HG03439 (cell line): ENCODE measurements around the gene NHERF2.

Experiments
- ATAC-seq: cut with Tn5 transposase; IDR thresholded peaks from one replicate; pipeline ENCODE4 v1.9.1; 2021; ENCODE audit warnings: mild to moderate bottlenecking, moderate library complexity; ENCODE audit not compliant: unreplicated experiment

NHERF2 gene

GRCh38 chr16:1990351-1991134 is 36.2 kb upstream of the NHERF2 start:
- no peak for ATAC-seq

GRCh38 chr16:1991135-1991551 is 35.6 kb upstream of the NHERF2 start:
- ATAC-seq: peak; percentile 35

GRCh38 chr16:1991588-1991947 is 35.1 kb upstream of the NHERF2 start:
- ATAC-seq: no peak

GRCh38 chr16:1991948-1992703 is 34.6 kb upstream of the NHERF2 start:
- peak; percentile 50 for ATAC-seq

GRCh38 chr16:1992704-1993317 is 33.9 kb upstream of the NHERF2 start:
- ATAC-seq: no peak

- ATAC-seq: no peak
Measured at GRCh38 chr16:1993731-1994131, 33.0 kb upstream of the NHERF2 start.

GRCh38 chr16:1997494-1998359 is 29.0 kb upstream of the NHERF2 start:
- ATAC-seq: no peak

GRCh38 chr16:1998360-1998835 is 28.3 kb upstream of the NHERF2 start:
- ATAC-seq: no peak

GRCh38 chr16:1998852-1999801 is 27.6 kb upstream of the NHERF2 start:
- no peak for ATAC-seq

GRCh38 chr16:1999866-2000514 is 26.7 kb upstream of the NHERF2 start:
- ATAC-seq: no peak

GRCh38 chr16:2001035-2001434 is 25.7 kb upstream of the NHERF2 start:
- ATAC-seq: no peak

- ATAC-seq: no peak
Measured at GRCh38 chr16:2001456-2002355, 25.0 kb upstream of the NHERF2 start.

- ATAC-seq: no peak
Measured at GRCh38 chr16:2002406-2003230, 24.1 kb upstream of the NHERF2 start.

GRCh38 chr16:2003231-2003826 is 23.4 kb upstream of the NHERF2 start:
- ATAC-seq: no peak

- ATAC-seq: peak; percentile 59
Measured at GRCh38 chr16:2003827-2004641, 22.7 kb upstream of the NHERF2 start.
